Neural cell (in vitro differentiated cells): ENCODE measurements around the gene FAM3D.

Experiments used
- EP300 ChIP-seq: fragments of 450-650 bp; conservative IDR thresholded peaks from 2 replicates; pipeline ENCODE4 v1.6.1; 2014; ENCODE audit warnings: antibody characterized with exemption, mild to moderate bottlenecking, moderate library complexity; ENCODE audit not compliant: poor library complexity, severe bottlenecking
- EZH2 ChIP-seq: fragments of 200-600, 300-800 bp; shearing (Covaris generic), sonication (generic); IDR thresholded peaks from 2 replicates; pipeline ENCODE4 v1.6.1; 2014; ENCODE audit warnings: antibody characterized with exemption, low read length, borderline replicate concordance, mild to moderate bottlenecking; ENCODE audit not compliant: insufficient read depth, poor library complexity, severe bottlenecking
- MXI1 ChIP-seq: fragments of 450-650 bp; conservative IDR thresholded peaks from 2 replicates; pipeline ENCODE4 v1.6.1; 2014; ENCODE audit warnings: antibody characterized with exemption, mild to moderate bottlenecking; ENCODE audit not compliant: poor library complexity, severe bottlenecking
- POLR2AphosphoS5 ChIP-seq: IDR thresholded peaks from 2 replicates; pipeline ENCODE4 v1.6.1; 2012
- RAD21 ChIP-seq: fragments of 450-650 bp; conservative IDR thresholded peaks from 2 replicates; pipeline ENCODE4 v1.6.1; 2014; ENCODE audit warnings: antibody characterized with exemption, mild to moderate bottlenecking, moderate library complexity
- TF ChIP-seq, protein P1 (sequence below): IDR thresholded peaks from 2 replicates; pipeline ENCODE4 v1.6.1; 2012; ENCODE audit warnings: borderline replicate concordance
- TF ChIP-seq, protein P2 (sequence below): fragments of 450-650 bp; IDR thresholded peaks from 2 replicates; pipeline ENCODE4 v1.5.1; 2014; ENCODE audit warnings: antibody characterized with exemption, mild to moderate bottlenecking, moderate library complexity; ENCODE audit not compliant: poor library complexity, severe bottlenecking

DNA sequence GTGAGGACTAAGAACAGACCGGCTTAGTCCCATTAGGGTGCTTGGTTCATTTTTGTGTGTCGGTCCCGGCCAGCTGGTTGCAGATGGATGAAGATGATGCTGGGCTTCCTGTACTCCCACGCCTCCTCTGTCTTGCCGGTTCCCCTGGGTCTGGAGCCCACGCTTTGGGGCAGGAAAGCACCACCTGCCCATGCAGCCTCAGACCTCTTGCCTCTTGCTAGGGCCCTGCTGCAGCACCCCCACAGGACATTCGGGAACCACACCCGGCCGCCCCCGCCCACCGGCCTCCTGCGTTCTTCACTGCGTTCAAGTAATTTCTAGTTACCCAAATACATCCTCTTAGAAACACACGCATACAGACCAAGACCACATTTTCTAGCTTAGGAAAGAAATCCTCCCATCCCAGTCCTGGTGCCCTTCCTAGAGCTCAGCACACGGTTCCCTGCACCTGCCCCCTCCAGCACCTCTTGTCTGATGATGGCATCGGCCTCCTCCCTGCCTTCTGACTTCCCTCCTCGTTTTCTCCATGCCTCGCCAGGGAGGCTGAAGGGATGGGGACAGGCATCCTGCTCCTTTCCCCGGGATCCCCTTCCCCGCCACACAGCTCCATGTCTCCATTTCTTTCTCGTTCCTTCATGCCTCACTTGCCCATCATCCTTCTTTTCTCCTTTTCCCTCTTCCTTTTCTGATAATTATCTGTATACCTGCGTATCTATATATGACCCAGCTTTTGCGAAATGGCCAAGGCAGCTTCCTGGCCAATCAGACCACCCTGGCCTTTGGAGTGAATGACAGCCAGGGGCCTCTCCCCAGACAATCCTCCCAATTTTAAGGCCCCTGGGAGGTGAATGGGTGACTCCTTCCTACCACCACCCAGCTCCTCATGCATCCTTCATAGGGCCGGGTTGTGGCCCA, 30.9 kb downstream of the FAM3D start:
- TF ChIP-seq, protein P1, sequence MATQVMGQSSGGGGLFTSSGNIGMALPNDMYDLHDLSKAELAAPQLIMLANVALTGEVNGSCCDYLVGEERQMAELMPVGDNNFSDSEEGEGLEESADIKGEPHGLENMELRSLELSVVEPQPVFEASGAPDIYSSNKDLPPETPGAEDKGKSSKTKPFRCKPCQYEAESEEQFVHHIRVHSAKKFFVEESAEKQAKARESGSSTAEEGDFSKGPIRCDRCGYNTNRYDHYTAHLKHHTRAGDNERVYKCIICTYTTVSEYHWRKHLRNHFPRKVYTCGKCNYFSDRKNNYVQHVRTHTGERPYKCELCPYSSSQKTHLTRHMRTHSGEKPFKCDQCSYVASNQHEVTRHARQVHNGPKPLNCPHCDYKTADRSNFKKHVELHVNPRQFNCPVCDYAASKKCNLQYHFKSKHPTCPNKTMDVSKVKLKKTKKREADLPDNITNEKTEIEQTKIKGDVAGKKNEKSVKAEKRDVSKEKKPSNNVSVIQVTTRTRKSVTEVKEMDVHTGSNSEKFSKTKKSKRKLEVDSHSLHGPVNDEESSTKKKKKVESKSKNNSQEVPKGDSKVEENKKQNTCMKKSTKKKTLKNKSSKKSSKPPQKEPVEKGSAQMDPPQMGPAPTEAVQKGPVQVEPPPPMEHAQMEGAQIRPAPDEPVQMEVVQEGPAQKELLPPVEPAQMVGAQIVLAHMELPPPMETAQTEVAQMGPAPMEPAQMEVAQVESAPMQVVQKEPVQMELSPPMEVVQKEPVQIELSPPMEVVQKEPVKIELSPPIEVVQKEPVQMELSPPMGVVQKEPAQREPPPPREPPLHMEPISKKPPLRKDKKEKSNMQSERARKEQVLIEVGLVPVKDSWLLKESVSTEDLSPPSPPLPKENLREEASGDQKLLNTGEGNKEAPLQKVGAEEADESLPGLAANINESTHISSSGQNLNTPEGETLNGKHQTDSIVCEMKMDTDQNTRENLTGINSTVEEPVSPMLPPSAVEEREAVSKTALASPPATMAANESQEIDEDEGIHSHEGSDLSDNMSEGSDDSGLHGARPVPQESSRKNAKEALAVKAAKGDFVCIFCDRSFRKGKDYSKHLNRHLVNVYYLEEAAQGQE = no peak
- no peak for TF ChIP-seq EZH2
- TF ChIP-seq, protein P2, sequence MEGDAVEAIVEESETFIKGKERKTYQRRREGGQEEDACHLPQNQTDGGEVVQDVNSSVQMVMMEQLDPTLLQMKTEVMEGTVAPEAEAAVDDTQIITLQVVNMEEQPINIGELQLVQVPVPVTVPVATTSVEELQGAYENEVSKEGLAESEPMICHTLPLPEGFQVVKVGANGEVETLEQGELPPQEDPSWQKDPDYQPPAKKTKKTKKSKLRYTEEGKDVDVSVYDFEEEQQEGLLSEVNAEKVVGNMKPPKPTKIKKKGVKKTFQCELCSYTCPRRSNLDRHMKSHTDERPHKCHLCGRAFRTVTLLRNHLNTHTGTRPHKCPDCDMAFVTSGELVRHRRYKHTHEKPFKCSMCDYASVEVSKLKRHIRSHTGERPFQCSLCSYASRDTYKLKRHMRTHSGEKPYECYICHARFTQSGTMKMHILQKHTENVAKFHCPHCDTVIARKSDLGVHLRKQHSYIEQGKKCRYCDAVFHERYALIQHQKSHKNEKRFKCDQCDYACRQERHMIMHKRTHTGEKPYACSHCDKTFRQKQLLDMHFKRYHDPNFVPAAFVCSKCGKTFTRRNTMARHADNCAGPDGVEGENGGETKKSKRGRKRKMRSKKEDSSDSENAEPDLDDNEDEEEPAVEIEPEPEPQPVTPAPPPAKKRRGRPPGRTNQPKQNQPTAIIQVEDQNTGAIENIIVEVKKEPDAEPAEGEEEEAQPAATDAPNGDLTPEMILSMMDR = no peak
- TF ChIP-seq POLR2AphosphoS5 = no peak
- no peak for TF ChIP-seq EP300
- TF ChIP-seq RAD21 = no peak
- no peak for TF ChIP-seq MXI1
